NCI-H510A (cell line): ENCODE results near the gene GNAT1.

Experiments
- DNase-seq: peaks from one replicate; lab custom pipeline; 2025; lab: John Stamatoyannopoulos, UW

Gene GNAT1

GRCh38 chr3:50190936-50191660 is at the start of gene GNAT1:
TSS of gene GNAT1 (plus strand) at chr3:50191610. CDS start at chr3:50191726, 116 bp downstream.
- no peak for DNase-seq

- no peak for DNase-seq
These were observed 45.0 kb upstream of the GNAT1 start for GRCh38 chr3:50146316-50146901.

- DNase-seq: no peak
These were observed 44.4 kb upstream of the GNAT1 start for GRCh38 chr3:50147016-50147415.

GRCh38 chr3:50147447-50147846 is 44.0 kb upstream of the GNAT1 start:
- DNase-seq: no peak

- no peak for DNase-seq
These were observed 43.5 kb upstream of the GNAT1 start for GRCh38 chr3:50147861-50148260.

- no peak for DNase-seq
These were observed 41.0 kb upstream of the GNAT1 start for GRCh38 chr3:50150404-50150750.

GRCh38 chr3:50150863-50151686 is 40.3 kb upstream of the GNAT1 start:
- DNase-seq: no peak

GRCh38 chr3:50151728-50152127 is 39.7 kb upstream of the GNAT1 start:
- no peak for DNase-seq

GRCh38 chr3:50153782-50154475 is 37.5 kb upstream of the GNAT1 start:
- no peak for DNase-seq

- DNase-seq: no peak
These were observed 37.0 kb upstream of the GNAT1 start for GRCh38 chr3:50154476-50154839.

- DNase-seq: peak; percentile 45
These were observed 36.4 kb upstream of the GNAT1 start, which contains the start of gene SEMA3F for GRCh38 chr3:50154840-50155490. TSS of gene SEMA3F (plus strand) at chr3:50155324. CDS start at chr3:50159623, 4,299 bp downstream.

- DNase-seq: no peak
These were observed 35.9 kb upstream of the GNAT1 start for GRCh38 chr3:50155491-50155878.

- DNase-seq: no peak
These were observed 35.5 kb upstream of the GNAT1 start for GRCh38 chr3:50155891-50156290.

GRCh38 chr3:50156549-50157493 is 34.6 kb upstream of the GNAT1 start:
- no peak for DNase-seq

- DNase-seq: no peak
These were observed 33.4 kb upstream of the GNAT1 start for GRCh38 chr3:50157827-50158529.

GRCh38 chr3:50158530-50159146 is 32.8 kb upstream of the GNAT1 start:
- no peak for DNase-seq

GRCh38 chr3:50160561-50160983 is 30.8 kb upstream of the GNAT1 start:
- DNase-seq: no peak

GRCh38 chr3:50161320-50161719 is 30.1 kb upstream of the GNAT1 start:
- no peak for DNase-seq

GRCh38 chr3:50162034-50162883 is 29.2 kb upstream of the GNAT1 start:
- no peak for DNase-seq
